B cell (primary cell): Measurements from ENCODE around the gene GPHA2. TPM values are rescaled to one million over a fixed set of nuclear protein-coding genes. Genes with fewer than 3 reads are reported as not detected.

Experiments
- ATAC-seq: fragments of 200-7000 bp; cut with Tn5 transposase; one replicate; pipeline ENCODE4 v1.10.0; 2021; ENCODE audit warnings: low read depth, mild to moderate bottlenecking, moderate number of reproducible peaks, moderate library complexity
- CTCF ChIA-PET: fragments of 350-600 bp; sonication (Branson Sonifier 250); formaldehyde crosslinking; loops from one replicate; lab custom pipeline; 2021; ENCODE audit warnings: antibody characterized with exemption, inconsistent platforms; lab: Charles Lee
- POLR2A ChIA-PET: fragments of 350-600 bp; sonication (Branson Sonifier 250); formaldehyde crosslinking; loops from one replicate; lab custom pipeline; 2021; ENCODE audit warnings: antibody characterized with exemption; lab: Charles Lee
- DNase-seq: peaks from one replicate; pipeline ENCODE4 v3.0.0; 2013
- H2AFZ ChIP-seq: 2 replicates; pipeline ENCODE4 v1.6.1; 2012; ENCODE audit warnings: mild to moderate bottlenecking, low read depth, low read length; ENCODE audit not compliant: insufficient read depth, poor library complexity, severe bottlenecking
- H3K27ac ChIP-seq, 2 donors: 1 replicate in 1 of 2; 2 replicates in 1 of 2; pipeline ENCODE4 v1.5.1; 2012 to 2013; ENCODE audit warnings: low read length in 2 of 2, mild to moderate bottlenecking in 2 of 2, moderate library complexity in 1 of 2
- H3K27me3 ChIP-seq, 4 experiments: fragments of 200-600 bp in 1 of 4; sonication (generic) in 1 of 4; replicated peaks in 1 of 4; 1 replicate in 2 of 4; 2 replicates in 2 of 4; pipeline versions ENCODE4 v1.6.1 to v1.7.0; 2013 to 2016; ENCODE audit warnings: low read length in 3 of 4, mild to moderate bottlenecking in 2 of 4, mixed read lengths in 1 of 4, moderate library complexity in 1 of 4; ENCODE audit not compliant: insufficient read depth in 4 of 4, control insufficient read depth in 3 of 4; ENCODE audit errors: control extremely low read depth in 1 of 4
- H3K36me3 ChIP-seq, 2 experiments: replicated peaks in 1 of 2; 1 replicate in 1 of 2; 2 replicates in 1 of 2; pipeline versions ENCODE4 v1.6.1 to v1.7.1; 2013; ENCODE audit warnings: low read length in 1 of 2; ENCODE audit not compliant: insufficient read depth in 2 of 2, control insufficient read depth in 1 of 2; ENCODE audit errors: control extremely low read depth in 1 of 2, extremely low read depth in 1 of 2
- H3K4me1 ChIP-seq, 2 donors: fragments of 200-600 bp in 1 of 2; sonication (generic) in 1 of 2; 1 replicate in 1 of 2; 2 replicates in 1 of 2; pipeline versions ENCODE4 v1.5.1 to v1.6.1; 2013 to 2017; ENCODE audit warnings: low read length in 2 of 2; ENCODE audit not compliant: control insufficient read depth in 2 of 2, insufficient read depth in 2 of 2
- H3K4me2 ChIP-seq: replicated peaks from 2 replicates; pipeline ENCODE3; 2012; ENCODE audit warnings: mild to moderate bottlenecking, low read depth, low read length; ENCODE audit not compliant: poor library complexity, severe bottlenecking
- H3K4me3 ChIP-seq, 5 experiments: fragments of 200-600 bp in 1 of 5; sonication (generic) in 1 of 5; 1 replicate in 3 of 5; 2 replicates in 2 of 5; pipeline versions ENCODE4 v1.5.1 to v1.7.0; 2011 to 2016; ENCODE audit warnings: low read length in 4 of 5, mild to moderate bottlenecking in 4 of 5, low read depth in 2 of 5, control low read depth in 1 of 5, moderate library complexity in 1 of 5; ENCODE audit not compliant: insufficient read depth in 1 of 5; ENCODE audit errors: control extremely low read depth in 1 of 5, extremely low read depth in 1 of 5
- H3K79me2 ChIP-seq: fragments of 200-600 bp; sonication (generic); one replicate; pipeline ENCODE4 v1.6.0; 2016; ENCODE audit warnings: low read length; ENCODE audit not compliant: control insufficient read depth, insufficient read depth
- H3K9ac ChIP-seq: fragments of 200-600 bp; sonication (generic); 2 replicates; pipeline ENCODE4 v1.6.1; 2017; ENCODE audit warnings: mild to moderate bottlenecking, low read length, moderate library complexity
- H3K9me3 ChIP-seq, 3 donors: one replicate each; pipeline versions ENCODE4 v1.6.1 to v1.7.1; 2013; ENCODE audit warnings: low read length in 2 of 3; ENCODE audit not compliant: control insufficient read depth in 2 of 3, insufficient read depth in 1 of 3; ENCODE audit errors: control extremely low read depth in 1 of 3
- H4K20me1 ChIP-seq: 2 replicates; pipeline ENCODE4 v1.6.0; 2012; ENCODE audit warnings: mild to moderate bottlenecking, low read length; ENCODE audit not compliant: insufficient read depth, control insufficient read depth, poor library complexity, severe bottlenecking
- H3K27ac Mint-ChIP-seq: one replicate; pipeline ENCODE4 v1.8.0; 2021; ENCODE audit warnings: mixed read lengths
- H3K27me3 Mint-ChIP-seq: one replicate; pipeline ENCODE4 v1.8.0; 2021; ENCODE audit warnings: mixed read lengths
- H3K4me1 Mint-ChIP-seq: one replicate; pipeline ENCODE4 v1.8.0; 2021; ENCODE audit warnings: mixed read lengths
- H3K4me3 Mint-ChIP-seq: one replicate; pipeline ENCODE4 v1.8.0; 2021; ENCODE audit warnings: mixed read lengths
- H3K9me3 Mint-ChIP-seq: one replicate; pipeline ENCODE4 v1.8.0; 2022; ENCODE audit warnings: mixed read lengths; ENCODE audit not compliant: insufficient read depth
- EZH2 ChIP-seq: IDR thresholded peaks from 2 replicates; pipeline ENCODE4 v1.6.1; 2012; ENCODE audit warnings: borderline replicate concordance, low read depth, mild to moderate bottlenecking, moderate library complexity, low read length; ENCODE audit not compliant: insufficient read depth, poor library complexity, severe bottlenecking
- WGBS: methylation state at CpG from one replicate; pipeline ENCODE4 v1.1.5; 2013; ENCODE audit warnings: missing lambda C conversion rate; ENCODE audit not compliant: insufficient coverage; 5-methylcytosine and 5-hydroxymethylcytosine counted together
- intact Hi-C: fragments of 100-400 bp; cut with micrococcal nuclease; formaldehyde crosslinking; loops from one replicate; pipeline ENCODE4 v1.10.0; 2022
- polyA plus RNA-seq: library from polyadenylated mRNA; depleted of rRNA; stranded (reverse); fragments of >200 nt; gene quantifications from 2 replicates; pipeline ENCODE4 v1.2.3, GENCODE V29; 2012
- total RNA-seq, 2 donors: library from RNA; stranded (reverse); fragments of 120-200 nt in 1 of 2; gene quantifications; 1 replicate in 1 of 2; 2 replicates in 1 of 2; pipeline versions ENCODE4 v1.2.3 to v1.2.4, GENCODE V29; 2013 to 2022
- TF ChIP-seq, protein P1 (sequence below): fragments of 200-600 bp; IDR thresholded peaks from one replicate; pipeline ENCODE4 v1.8.0; 2022; ENCODE audit warnings: antibody characterized with exemption, mild to moderate bottlenecking

GPHA2 gene
- total and polyA plus RNA-seq, 2 donors (not counting 1 experiment from before 2014, with no cell fraction given) = 0.39 to 2.8 TPM

- TF ChIP-seq EZH2 = no peak
- TF ChIP-seq, protein P1, sequence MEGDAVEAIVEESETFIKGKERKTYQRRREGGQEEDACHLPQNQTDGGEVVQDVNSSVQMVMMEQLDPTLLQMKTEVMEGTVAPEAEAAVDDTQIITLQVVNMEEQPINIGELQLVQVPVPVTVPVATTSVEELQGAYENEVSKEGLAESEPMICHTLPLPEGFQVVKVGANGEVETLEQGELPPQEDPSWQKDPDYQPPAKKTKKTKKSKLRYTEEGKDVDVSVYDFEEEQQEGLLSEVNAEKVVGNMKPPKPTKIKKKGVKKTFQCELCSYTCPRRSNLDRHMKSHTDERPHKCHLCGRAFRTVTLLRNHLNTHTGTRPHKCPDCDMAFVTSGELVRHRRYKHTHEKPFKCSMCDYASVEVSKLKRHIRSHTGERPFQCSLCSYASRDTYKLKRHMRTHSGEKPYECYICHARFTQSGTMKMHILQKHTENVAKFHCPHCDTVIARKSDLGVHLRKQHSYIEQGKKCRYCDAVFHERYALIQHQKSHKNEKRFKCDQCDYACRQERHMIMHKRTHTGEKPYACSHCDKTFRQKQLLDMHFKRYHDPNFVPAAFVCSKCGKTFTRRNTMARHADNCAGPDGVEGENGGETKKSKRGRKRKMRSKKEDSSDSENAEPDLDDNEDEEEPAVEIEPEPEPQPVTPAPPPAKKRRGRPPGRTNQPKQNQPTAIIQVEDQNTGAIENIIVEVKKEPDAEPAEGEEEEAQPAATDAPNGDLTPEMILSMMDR = no peak
- intact Hi-C loops = no loop called here
- CTCF ChIA-PET = interaction anchor here (0.7 to 30.2 kb wide), 9 partner anchors 8 to 149 kb away, joined by 3 to 1254 read pairs (median 6); partner anchors contain the start of genes BATF2, CDC42BPG and RASGRP2
These were observed 43.3 kb downstream of the GPHA2 start for GRCh38 chr11:64892411-64892831.

DNA sequence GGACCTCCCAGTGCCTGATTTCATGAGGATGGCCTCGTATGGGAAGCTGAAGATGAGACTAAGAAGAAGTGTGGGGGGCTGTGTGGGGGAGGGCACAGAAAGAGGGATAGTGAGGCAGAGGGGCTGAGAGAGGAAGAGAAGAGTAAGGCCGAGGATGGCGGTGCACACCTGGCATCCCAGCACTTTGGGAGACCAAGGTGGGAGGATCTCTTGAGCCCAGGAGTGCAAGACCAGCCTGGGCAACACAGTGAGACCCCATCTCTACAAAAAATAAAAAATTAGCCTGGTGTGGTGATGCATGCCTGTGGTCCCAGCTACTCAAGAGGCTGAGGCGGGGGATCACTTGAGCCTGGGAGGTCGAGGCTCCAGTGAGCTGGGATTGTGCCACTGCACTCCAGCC lies 43.8 kb downstream of the GPHA2 start:
- no peak for ATAC-seq
- intact Hi-C loops = no loop called here
- Histone ChIP-seq H3K4me1 (peaks cover 39 to 49% of the 10 kb centered on the region in 2 donors), H3K27ac (no peak overlapping the region), H4K20me1 (no peaks in the 10 kb centered on the region), H3K36me3 (peaks cover 0 to 6% of the 10 kb centered on the region in 2 experiments), H3K9me3 (no peaks in the 10 kb centered on the region), H2AFZ (no peak overlapping the region), H3K4me3 (no peak overlapping the region), H3K9ac (no peak overlapping the region), H3K4me2 (no peak overlapping the region), H3K27me3 (no peaks in the 10 kb centered on the region), H3K79me2 (peaks cover 11% of the 10 kb centered on the region)
- Mint-ChIP-seq H3K4me3 (peak overlapping the region; percentile 16), H3K27ac (no peak overlapping the region), H3K9me3 (no peaks in the 10 kb centered on the region), H3K27me3 (no peaks in the 10 kb centered on the region), H3K4me1 (peaks cover 33% of the 10 kb centered on the region)
- ChIA-PET CTCF (interaction anchor here (0.7 to 30.2 kb wide), 8 partner anchors 10 to 148 kb away, joined by 3 to 1254 read pairs (median 6); partner anchors contain the start of genes CDC42BPG and RASGRP2), POLR2A (interaction anchor here (0.8 to 6.9 kb wide), 3 partner anchors 12 to 44 kb away, joined by 3 to 39 read pairs (median 3); partner anchors contain the start of gene EHD1)
- DNase-seq = no peak
- 68% methylated on average over 5 of the region's 5 CpGs for WGBS
- TF ChIP-seq, protein P1 = no peak
- no peak for TF ChIP-seq EZH2

More at GRCh38 chr11:64892411-64892831, 43.3 kb downstream of the GPHA2 start:
- Mint-ChIP-seq H3K9me3 (no peaks in the 10 kb centered on the region), H3K27ac (peak overlapping the region; percentile 59), H3K4me3 (no peak overlapping the region), H3K27me3 (no peaks in the 10 kb centered on the region), H3K4me1 (peaks cover 30% of the 10 kb centered on the region)
- peak overlapping the region; percentile 25 to 51 for H3K27ac ChIP-seq
- no peak overlapping the region for H3K4me3 ChIP-seq
- peaks cover 11% of the 10 kb centered on the region for H3K79me2 ChIP-seq
- H3K9me3 ChIP-seq = no peaks in the 10 kb centered on the region
- no peak overlapping the region for H3K9ac ChIP-seq
- H4K20me1 ChIP-seq = no peaks in the 10 kb centered on the region
- H3K36me3 ChIP-seq = peaks cover 0 to 9% of the 10 kb centered on the region in 2 experiments
- POLR2A ChIA-PET = interaction anchor here (0.8 to 6.9 kb wide), 3 partner anchors 12 to 45 kb away, joined by 3 to 39 read pairs (median 3); partner anchors contain the start of gene EHD1
- peaks cover 36 to 47% of the 10 kb centered on the region in 2 donors for H3K4me1 ChIP-seq
- 45% methylated on average over 11 of the region's 11 CpGs for WGBS
- peak overlapping the region; percentile 51 for H2AFZ ChIP-seq
- H3K4me2 ChIP-seq = peak overlapping the region; percentile 56
- no peak for DNase-seq
- ATAC-seq = no peak
- no peaks in the 10 kb centered on the region for H3K27me3 ChIP-seq
